Liver (tissue), 9 donors: ENCODE data around the gene ZNF770. TPM values are rescaled to one million over a fixed set of nuclear protein-coding genes. Genes with fewer than 3 reads are reported as not detected.
A peak's percentile ranks its signal among the peaks of the same experiment; 100 is the strongest.

Experiments used
- DNase-seq: peaks from one replicate; pipeline ENCODE4 v3.0.0-alpha.2; 2017; ENCODE audit warnings: low spot score
- H3K27ac ChIP-seq, 2 donors: one replicate each; pipeline ENCODE4 v1.7.0; 2013; ENCODE audit warnings: inconsistent platforms in 2 of 2, low read length in 2 of 2, control low read depth in 1 of 2, low read depth in 1 of 2, mild to moderate bottlenecking in 1 of 2
- H3K27me3 ChIP-seq, 4 donors: one replicate each; pipeline versions ENCODE4 v1.6.1 to v1.7.0; 2013; ENCODE audit warnings: low read length in 3 of 4, inconsistent platforms in 1 of 4, mild to moderate bottlenecking in 1 of 4, moderate library complexity in 1 of 4; ENCODE audit not compliant: control insufficient read depth in 4 of 4, insufficient read depth in 4 of 4
- H3K36me3 ChIP-seq, 4 donors: one replicate each; pipeline versions ENCODE4 v1.6.1 to v1.7.0; 2013; ENCODE audit warnings: low read length in 3 of 4, mild to moderate bottlenecking in 3 of 4, low read depth in 1 of 4, moderate library complexity in 1 of 4; ENCODE audit not compliant: control insufficient read depth in 4 of 4, insufficient read depth in 3 of 4
- H3K4me1 ChIP-seq, 4 donors: one replicate each; pipeline versions ENCODE4 v1.6.1 to v1.7.0; 2013; ENCODE audit warnings: low read length in 3 of 4, mild to moderate bottlenecking in 3 of 4, moderate library complexity in 1 of 4; ENCODE audit not compliant: control insufficient read depth in 4 of 4, insufficient read depth in 4 of 4
- H3K4me3 ChIP-seq, 3 donors: one replicate each; pipeline versions ENCODE4 v1.6.1 to v1.7.0; 2013; ENCODE audit warnings: low read length in 3 of 3, control low read depth in 1 of 3, low read depth in 1 of 3, mild to moderate bottlenecking in 1 of 3
- H3K9ac ChIP-seq, 2 donors: one replicate each; pipeline ENCODE4 v1.7.0; 2013; ENCODE audit warnings: low read length in 2 of 2, mild to moderate bottlenecking in 2 of 2, moderate library complexity in 2 of 2, control low read depth in 1 of 2, low read depth in 1 of 2
- H3K9me3 ChIP-seq, 4 donors: one replicate each; pipeline versions ENCODE4 v1.6.1 to v1.7.0; 2013; ENCODE audit warnings: low read length in 3 of 4; ENCODE audit not compliant: control insufficient read depth in 4 of 4
- ATF3 ChIP-seq: IDR thresholded peaks from 2 replicates; pipeline ENCODE4 v1.6.1; 2016; ENCODE audit warnings: antibody characterized with exemption
- EGR1 ChIP-seq, 2 donors: IDR thresholded peaks; 2 replicates each; pipeline ENCODE4 v1.6.1; 2016 to 2018; ENCODE audit warnings: antibody characterized with exemption in 2 of 2, low read depth in 2 of 2
- FOXA1 ChIP-seq: IDR thresholded peaks from 2 replicates; pipeline ENCODE4 v1.6.1; 2016; ENCODE audit warnings: antibody characterized with exemption
- FOXA2 ChIP-seq: IDR thresholded peaks from 2 replicates; pipeline ENCODE4 v1.6.1; 2016; ENCODE audit warnings: antibody characterized with exemption
- GABPA ChIP-seq, 2 donors: IDR thresholded peaks in 1 of 2; conservative IDR thresholded peaks in 1 of 2; 2 replicates each; pipeline ENCODE4 v1.6.1; 2016; ENCODE audit warnings: antibody characterized with exemption in 2 of 2, mild to moderate bottlenecking in 1 of 2, moderate library complexity in 1 of 2
- HNF4A ChIP-seq, 2 donors: conservative IDR thresholded peaks; 2 replicates each; pipeline ENCODE4 v1.6.1; 2016; ENCODE audit warnings: antibody characterized with exemption in 2 of 2, mild to moderate bottlenecking in 2 of 2
- HNF4G ChIP-seq: IDR thresholded peaks from 2 replicates; pipeline ENCODE4 v1.6.1; 2016; ENCODE audit warnings: antibody characterized with exemption
- JUND ChIP-seq, 2 donors: IDR thresholded peaks; 2 replicates each; pipeline ENCODE4 v1.6.1; 2016; ENCODE audit warnings: antibody characterized with exemption in 2 of 2
- NR2F2 ChIP-seq: IDR thresholded peaks from 2 replicates; pipeline ENCODE4 v1.6.1; 2016; ENCODE audit warnings: antibody characterized with exemption
- RAD21 ChIP-seq, 2 donors: IDR thresholded peaks; 2 replicates each; pipeline ENCODE4 v1.6.1; 2016; ENCODE audit warnings: antibody characterized with exemption in 2 of 2, mild to moderate bottlenecking in 2 of 2
- RXRA ChIP-seq, 2 donors: IDR thresholded peaks; 2 replicates each; pipeline ENCODE4 v1.6.1; 2017 to 2018; ENCODE audit warnings: antibody characterized with exemption in 2 of 2, mild to moderate bottlenecking in 1 of 2
- SP1 ChIP-seq: IDR thresholded peaks from 2 replicates; pipeline ENCODE4 v1.6.1; 2018; ENCODE audit warnings: antibody characterized with exemption, mild to moderate bottlenecking
- TAF1 ChIP-seq: conservative IDR thresholded peaks from 2 replicates; pipeline ENCODE4 v1.6.1; 2016; ENCODE audit warnings: antibody characterized with exemption, mild to moderate bottlenecking
- YY1 ChIP-seq: IDR thresholded peaks from 2 replicates; pipeline ENCODE4 v1.6.1; 2016; ENCODE audit warnings: antibody characterized with exemption, mild to moderate bottlenecking
- ZBTB33 ChIP-seq: IDR thresholded peaks from 2 replicates; pipeline ENCODE4 v1.6.1; 2016; ENCODE audit warnings: antibody characterized with exemption
- WGBS: extraction: QIAGEN DNeasy Blood & Tissue Kit; methylation state at CpG from one replicate; pipeline ENCODE4 v1.1.7; 2013; 5-methylcytosine and 5-hydroxymethylcytosine counted together
- polyA plus RNA-seq, 2 donors: library from polyadenylated mRNA; stranded (reverse) in 1 of 2; unstranded in 1 of 2; fragments of 200-250 nt in 1 of 2; fragments of >200 nt in 1 of 2; fragmentation: Nextera tagmentation in 1 of 2; extraction: Ambion mirVana in 1 of 2; gene quantifications; one replicate each; pipeline versions ENCODE4 v1.2.1 to v1.2.3, GENCODE V29; 2013 to 2015
- total RNA-seq, 2 donors: library from RNA; depleted of rRNA; stranded (reverse); fragments of >200 nt; gene quantifications; one replicate each; pipeline ENCODE4 v1.2.3, GENCODE V29; 2014
- TF ChIP-seq, protein P1 (sequence below): IDR thresholded peaks from 2 replicates; pipeline ENCODE4 v1.6.1; 2016; ENCODE audit warnings: antibody characterized with exemption, mild to moderate bottlenecking
- TF ChIP-seq, protein P2 (sequence below): fragments of 150-350 bp; IDR thresholded peaks from 2 replicates; pipeline ENCODE4 v1.5.1; 2017; ENCODE audit warnings: improper control_type of control experiment, low read depth, low read length; ENCODE audit not compliant: missing input control
- TF ChIP-seq, protein P3 (sequence below): IDR thresholded peaks from 2 replicates; pipeline ENCODE4 v1.6.1; 2016; ENCODE audit warnings: antibody characterized with exemption
- donor health status: healthy.
- donor health status: healthy.
- donor health status: healthy.
- donor health status: healthy.
- donor health status: healthy.

Gene ZNF770
- total and polyA plus RNA-seq, 4 donors = 9.3 to 74.4 (median 28.5) TPM

DNA sequence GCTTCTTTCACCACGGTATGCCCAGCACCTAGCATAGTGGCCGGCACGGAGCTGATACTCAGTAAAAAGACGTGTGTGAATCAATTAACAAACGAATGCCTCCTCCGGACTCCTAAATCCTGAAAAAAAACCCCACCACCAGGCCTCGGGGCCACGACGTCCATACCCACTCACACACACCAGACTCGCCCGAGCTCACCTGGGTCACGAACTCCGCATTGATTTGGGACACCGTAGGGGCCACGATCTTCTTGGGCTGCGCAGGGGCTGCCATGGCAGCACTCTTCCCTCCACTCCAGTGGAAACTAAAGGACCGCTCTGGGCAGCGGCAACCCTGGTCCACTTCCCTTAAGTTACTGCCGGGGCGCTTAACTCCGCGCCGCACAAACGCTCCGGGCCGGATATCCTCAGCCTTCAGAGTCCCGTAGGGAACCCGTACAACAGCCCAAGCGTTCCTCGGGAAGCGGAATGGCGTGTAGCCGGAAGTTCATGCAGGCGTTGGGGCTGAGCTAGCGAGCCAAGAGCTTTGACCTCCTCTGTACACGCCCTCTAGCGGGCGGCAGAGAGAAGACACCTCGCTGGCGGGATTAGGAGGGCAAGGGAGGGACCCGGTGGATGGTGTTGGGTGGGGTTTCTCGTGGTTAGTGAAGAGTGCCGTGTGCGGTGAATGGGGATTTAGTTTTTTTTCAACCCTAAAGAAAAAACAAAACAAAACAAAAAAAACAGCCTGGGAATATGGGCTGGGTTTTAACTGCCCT lies 18.6 kb downstream of the ZNF770 start, which contains the start of gene AQR (continued):
- TF ChIP-seq, protein P1, sequence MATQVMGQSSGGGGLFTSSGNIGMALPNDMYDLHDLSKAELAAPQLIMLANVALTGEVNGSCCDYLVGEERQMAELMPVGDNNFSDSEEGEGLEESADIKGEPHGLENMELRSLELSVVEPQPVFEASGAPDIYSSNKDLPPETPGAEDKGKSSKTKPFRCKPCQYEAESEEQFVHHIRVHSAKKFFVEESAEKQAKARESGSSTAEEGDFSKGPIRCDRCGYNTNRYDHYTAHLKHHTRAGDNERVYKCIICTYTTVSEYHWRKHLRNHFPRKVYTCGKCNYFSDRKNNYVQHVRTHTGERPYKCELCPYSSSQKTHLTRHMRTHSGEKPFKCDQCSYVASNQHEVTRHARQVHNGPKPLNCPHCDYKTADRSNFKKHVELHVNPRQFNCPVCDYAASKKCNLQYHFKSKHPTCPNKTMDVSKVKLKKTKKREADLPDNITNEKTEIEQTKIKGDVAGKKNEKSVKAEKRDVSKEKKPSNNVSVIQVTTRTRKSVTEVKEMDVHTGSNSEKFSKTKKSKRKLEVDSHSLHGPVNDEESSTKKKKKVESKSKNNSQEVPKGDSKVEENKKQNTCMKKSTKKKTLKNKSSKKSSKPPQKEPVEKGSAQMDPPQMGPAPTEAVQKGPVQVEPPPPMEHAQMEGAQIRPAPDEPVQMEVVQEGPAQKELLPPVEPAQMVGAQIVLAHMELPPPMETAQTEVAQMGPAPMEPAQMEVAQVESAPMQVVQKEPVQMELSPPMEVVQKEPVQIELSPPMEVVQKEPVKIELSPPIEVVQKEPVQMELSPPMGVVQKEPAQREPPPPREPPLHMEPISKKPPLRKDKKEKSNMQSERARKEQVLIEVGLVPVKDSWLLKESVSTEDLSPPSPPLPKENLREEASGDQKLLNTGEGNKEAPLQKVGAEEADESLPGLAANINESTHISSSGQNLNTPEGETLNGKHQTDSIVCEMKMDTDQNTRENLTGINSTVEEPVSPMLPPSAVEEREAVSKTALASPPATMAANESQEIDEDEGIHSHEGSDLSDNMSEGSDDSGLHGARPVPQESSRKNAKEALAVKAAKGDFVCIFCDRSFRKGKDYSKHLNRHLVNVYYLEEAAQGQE = peak; percentile 62

DNA sequence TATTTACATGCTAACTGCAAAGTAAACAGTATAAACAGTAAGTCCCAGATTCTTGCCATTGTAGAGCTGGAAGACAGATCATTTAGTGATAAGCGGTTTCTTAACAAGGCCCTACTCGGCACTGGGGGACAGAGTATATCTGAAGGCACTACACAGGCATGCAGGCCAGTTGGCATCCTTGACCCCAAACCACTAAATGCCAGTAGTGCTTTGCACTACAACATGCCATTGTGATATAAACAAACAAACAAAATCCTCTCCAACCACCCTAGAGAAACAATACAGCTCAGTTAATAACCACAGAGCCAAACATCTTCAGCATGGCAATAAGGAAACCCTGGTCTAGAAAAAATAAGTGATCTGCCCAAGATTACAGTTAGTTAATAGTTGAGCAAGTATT lies 23.8 kb downstream of the ZNF770 start:
- Histone ChIP-seq H3K4me3 (no peak overlapping the region), H3K9me3 (no peaks in the 10 kb centered on the region), H3K36me3 (peaks cover 0 to 13% (median 6%) of the 10 kb centered on the region in 4 donors), H3K27ac (no peak overlapping the region), H3K27me3 (no peaks in the 10 kb centered on the region), H3K4me1 (peaks cover 0 to 19% (median 14%) of the 10 kb centered on the region in 4 donors), H3K9ac (no peak overlapping the region)
- no peak for TF ChIP-seq HNF4G
- TF ChIP-seq RXRA (IDR thresholded peaks at IDR 0.05) = no peak
- TF ChIP-seq GABPA (IDR thresholded peaks at IDR 0.05 in 1 of 2, conservative IDR thresholded peaks at IDR 0.05 in 1 of 2) = no peak
- TF ChIP-seq, protein P2, sequence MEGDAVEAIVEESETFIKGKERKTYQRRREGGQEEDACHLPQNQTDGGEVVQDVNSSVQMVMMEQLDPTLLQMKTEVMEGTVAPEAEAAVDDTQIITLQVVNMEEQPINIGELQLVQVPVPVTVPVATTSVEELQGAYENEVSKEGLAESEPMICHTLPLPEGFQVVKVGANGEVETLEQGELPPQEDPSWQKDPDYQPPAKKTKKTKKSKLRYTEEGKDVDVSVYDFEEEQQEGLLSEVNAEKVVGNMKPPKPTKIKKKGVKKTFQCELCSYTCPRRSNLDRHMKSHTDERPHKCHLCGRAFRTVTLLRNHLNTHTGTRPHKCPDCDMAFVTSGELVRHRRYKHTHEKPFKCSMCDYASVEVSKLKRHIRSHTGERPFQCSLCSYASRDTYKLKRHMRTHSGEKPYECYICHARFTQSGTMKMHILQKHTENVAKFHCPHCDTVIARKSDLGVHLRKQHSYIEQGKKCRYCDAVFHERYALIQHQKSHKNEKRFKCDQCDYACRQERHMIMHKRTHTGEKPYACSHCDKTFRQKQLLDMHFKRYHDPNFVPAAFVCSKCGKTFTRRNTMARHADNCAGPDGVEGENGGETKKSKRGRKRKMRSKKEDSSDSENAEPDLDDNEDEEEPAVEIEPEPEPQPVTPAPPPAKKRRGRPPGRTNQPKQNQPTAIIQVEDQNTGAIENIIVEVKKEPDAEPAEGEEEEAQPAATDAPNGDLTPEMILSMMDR = no peak
- no peak for TF ChIP-seq NR2F2
- TF ChIP-seq EGR1 (IDR thresholded peaks at IDR 0.05; ENCODE audit: low read depth in 2 of 2) = no peak
- TF ChIP-seq YY1 = no peak
- TF ChIP-seq, protein P3, sequence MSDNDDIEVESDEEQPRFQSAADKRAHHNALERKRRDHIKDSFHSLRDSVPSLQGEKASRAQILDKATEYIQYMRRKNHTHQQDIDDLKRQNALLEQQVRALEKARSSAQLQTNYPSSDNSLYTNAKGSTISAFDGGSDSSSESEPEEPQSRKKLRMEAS = no peak
- TF ChIP-seq FOXA1 = no peak
- no peak for TF ChIP-seq TAF1
- TF ChIP-seq RAD21 (IDR thresholded peaks at IDR 0.05) = no peak
- 96% methylated on average over 2 of the region's 2 CpGs for WGBS
- DNase-seq = no peak

- H3K4me1 ChIP-seq = no peaks in the 10 kb centered on the region
- H3K36me3 ChIP-seq = peaks cover 1 to 15% (median 10%) of the 10 kb centered on the region in 4 donors
- WGBS = 97% methylated on average over 8 of the region's 8 CpGs
- no peaks in the 10 kb centered on the region for H3K9me3 ChIP-seq
- no peak overlapping the region for H3K4me3 ChIP-seq
- TF ChIP-seq NR2F2 (no peak), GABPA (IDR thresholded peaks at IDR 0.05 in 1 of 2, conservative IDR thresholded peaks at IDR 0.05 in 1 of 2) (no peak), FOXA2 (no peak), EGR1 (IDR thresholded peaks at IDR 0.05; ENCODE audit: low read depth in 2 of 2) (no peak), HNF4A (conservative IDR thresholded peaks at IDR 0.05) (no peak), YY1 (no peak), JUND (IDR thresholded peaks at IDR 0.05) (no peak), ATF3 (no peak), RXRA (IDR thresholded peaks at IDR 0.05) (no peak), HNF4G (no peak), FOXA1 (no peak), RAD21 (IDR thresholded peaks at IDR 0.05) (no peak), SP1 (no peak), ZBTB33 (no peak)
- TF ChIP-seq, protein P3 = no peak
- TF ChIP-seq, protein P2 = no peak
- DNase-seq = no peak
- H3K27ac ChIP-seq = no peak overlapping the region
- H3K27me3 ChIP-seq = no peaks in the 10 kb centered on the region
- H3K9ac ChIP-seq = no peak overlapping the region
Measured at GRCh38 chr15:34953851-34954250, 34.2 kb downstream of the ZNF770 start.
